CD14-positive monocyte (primary cell): ENCODE data around the gene CHD6. TPM values are rescaled to one million over a fixed set of nuclear protein-coding genes. Genes with fewer than 3 reads are reported as not detected.

ENCODE experiments used
- DNase-seq, 3 donors: peaks; one replicate each; pipeline ENCODE4 v3.0.0-alpha.2; 2011 to 2022
- H2AFZ ChIP-seq: 2 replicates; pipeline ENCODE4 v1.6.0; 2012; ENCODE audit warnings: mild to moderate bottlenecking, low read depth, low read length, inconsistent platforms; ENCODE audit not compliant: insufficient read depth, poor library complexity, severe bottlenecking
- H3K27ac ChIP-seq, 2 donors: 1 replicate in 1 of 2; 2 replicates in 1 of 2; pipeline ENCODE4 v1.5.1; 2012 to 2013; ENCODE audit warnings: low read length in 2 of 2, control low read depth in 1 of 2, inconsistent platforms in 1 of 2, low read depth in 1 of 2, mild to moderate bottlenecking in 1 of 2
- H3K27me3 ChIP-seq, 2 donors: one replicate each; pipeline versions ENCODE4 v1.6.0 to v1.6.1; 2011 to 2013; ENCODE audit warnings: low read length in 2 of 2; ENCODE audit not compliant: control insufficient read depth in 2 of 2, insufficient read depth in 2 of 2
- H3K36me3 ChIP-seq, 2 donors: replicated peaks in 1 of 2; 1 replicate in 1 of 2; 2 replicates in 1 of 2; pipeline versions ENCODE4 v1.5.1 to v1.6.1; 2012 to 2013; ENCODE audit warnings: low read length in 2 of 2, control low read depth in 1 of 2, inconsistent platforms in 1 of 2, mild to moderate bottlenecking in 1 of 2; ENCODE audit not compliant: insufficient read depth in 2 of 2, control insufficient read depth in 1 of 2
- H3K4me1 ChIP-seq, 2 donors: 1 replicate in 1 of 2; 2 replicates in 1 of 2; pipeline versions ENCODE4 v1.5.1 to v1.6.1; 2012 to 2013; ENCODE audit warnings: low read length in 2 of 2, control low read depth in 1 of 2, inconsistent platforms in 1 of 2, mild to moderate bottlenecking in 1 of 2, moderate library complexity in 1 of 2; ENCODE audit not compliant: insufficient read depth in 2 of 2, control insufficient read depth in 1 of 2
- H3K4me2 ChIP-seq: replicated peaks from 2 replicates; pipeline ENCODE3; 2012; ENCODE audit warnings: low read length, moderate library complexity, mild to moderate bottlenecking; ENCODE audit not compliant: poor library complexity, severe bottlenecking; ENCODE audit errors: extremely low read depth
- H3K4me3 ChIP-seq, 3 experiments: fragments of 200-600 bp in 1 of 3; sonication (generic) in 1 of 3; replicated peaks in 1 of 3; 1 replicate in 2 of 3; 2 replicates in 1 of 3; pipeline ENCODE4 v1.5.1; 2011 to 2013; ENCODE audit warnings: low read length in 3 of 3, mild to moderate bottlenecking in 3 of 3, control low read depth in 2 of 3, low read depth in 2 of 3, inconsistent platforms in 1 of 3, moderate library complexity in 1 of 3
- H3K79me2 ChIP-seq: 2 replicates; pipeline ENCODE4 v1.6.0; 2012; ENCODE audit warnings: mild to moderate bottlenecking, control low read depth, inconsistent platforms, low read length, moderate library complexity; ENCODE audit not compliant: insufficient read depth
- H3K9ac ChIP-seq: 2 replicates; pipeline ENCODE4 v1.6.0; 2017; ENCODE audit warnings: low read length, mild to moderate bottlenecking; ENCODE audit not compliant: insufficient read depth, poor library complexity, severe bottlenecking
- H3K9me3 ChIP-seq, 2 donors: replicated peaks in 1 of 2; 1 replicate in 1 of 2; 2 replicates in 1 of 2; pipeline versions ENCODE4 v1.5.1 to v1.6.1; 2012 to 2013; ENCODE audit warnings: low read length in 2 of 2, control low read depth in 1 of 2; ENCODE audit not compliant: control insufficient read depth in 1 of 2, insufficient read depth in 1 of 2
- H4K20me1 ChIP-seq: 2 replicates; pipeline ENCODE4 v1.6.0; 2012; ENCODE audit warnings: mild to moderate bottlenecking, low read length, control low read depth, moderate library complexity; ENCODE audit not compliant: insufficient read depth
- H3K27ac Mint-ChIP-seq, 7 donors: one replicate each; pipeline ENCODE4 v1.8.0; 2020; ENCODE audit warnings: mild to moderate bottlenecking in 7 of 7, mixed read lengths in 7 of 7, moderate library complexity in 6 of 7, inconsistent platforms in 2 of 7
- H3K27me3 Mint-ChIP-seq, 3 donors: one replicate each; pipeline ENCODE4 v1.8.0; 2021 to 2022; ENCODE audit warnings: low read depth in 3 of 3, mild to moderate bottlenecking in 3 of 3, mixed read lengths in 3 of 3, moderate library complexity in 3 of 3, inconsistent platforms in 1 of 3
- H3K36me3 Mint-ChIP-seq, 2 donors: one replicate each; pipeline ENCODE4 v1.8.0; 2020; ENCODE audit warnings: mixed read lengths in 2 of 2, inconsistent platforms in 1 of 2, mild to moderate bottlenecking in 1 of 2
- H3K4me1 Mint-ChIP-seq: one replicate; pipeline ENCODE4 v1.8.0; 2020; ENCODE audit warnings: mild to moderate bottlenecking, mixed read lengths
- H3K4me3 Mint-ChIP-seq, 2 donors: one replicate each; pipeline ENCODE4 v1.8.0; 2020; ENCODE audit warnings: mild to moderate bottlenecking in 2 of 2, mixed read lengths in 2 of 2, moderate library complexity in 1 of 2
- H3K9me3 Mint-ChIP-seq, 7 donors: one replicate each; pipeline ENCODE4 v1.8.0; 2020 to 2022; ENCODE audit warnings: mixed read lengths in 7 of 7, mild to moderate bottlenecking in 6 of 7, moderate library complexity in 6 of 7, inconsistent platforms in 2 of 7
- CTCF ChIP-seq: fragments of 200-600 bp; IDR thresholded peaks from one replicate; pipeline ENCODE4 v1.8.0; 2022; ENCODE audit warnings: antibody characterized with exemption, mild to moderate bottlenecking
- WGBS: methylation state at CpG from one replicate; pipeline ENCODE4 v1.1.5; 2013; ENCODE audit warnings: missing lambda C conversion rate; ENCODE audit not compliant: insufficient coverage; 5-methylcytosine and 5-hydroxymethylcytosine counted together
- intact Hi-C, 2 donors: fragments of 100-400 bp; cut with micrococcal nuclease; formaldehyde crosslinking; loops; one replicate each; pipeline versions ENCODE4 v1.15.0 to v1.15.1; 2023
- polyA plus RNA-seq, 3 donors: library from polyadenylated mRNA; depleted of rRNA in 1 of 3; unstranded in 2 of 3; stranded (reverse) in 1 of 3; fragments of 300-500 nt in 2 of 3; fragments of >200 nt in 1 of 3; fragmentation: Illumina TruSeq in 2 of 3; gene quantifications; 1 replicate in 2 of 3; 2 replicates in 1 of 3; pipeline ENCODE4 v1.2.3, GENCODE V29; 2012 to 2021

Gene CHD6
- polyA plus RNA-seq, 3 donors, result 12.9 to 19.6 (median 13.0) TPM

- peaks cover 38% of the 10 kb centered on the region for H3K79me2 ChIP-seq
- H3K9ac ChIP-seq, result peak overlapping the region; percentile 85
- Mint-ChIP-seq H3K4me3 (peak overlapping the region; percentile 85 to 90), H3K36me3 (no peaks in the 10 kb centered on the region), H3K4me1 (peaks cover 39% of the 10 kb centered on the region), H3K9me3 (no peaks in the 10 kb centered on the region), H3K27ac (peak overlapping the region in 2 of 7 donors; percentile 69 to 79), H3K27me3 (peaks cover 7 to 14% (median 10%) of the 10 kb centered on the region in 3 donors)
- DNase-seq, result no peak
- no peaks in the 10 kb centered on the region for H3K36me3 ChIP-seq
- no peak overlapping the region for H3K27ac ChIP-seq
- H4K20me1 ChIP-seq, result peaks cover 32% of the 10 kb centered on the region
- intact Hi-C loops, result loop anchor here (2.0 to 10.0 kb wide), 2 partner anchors 14 to 76 kb away; no protein-coding TSS in a partner anchor
- H3K4me2 ChIP-seq, result peak overlapping the region; percentile 75
- no peak for TF ChIP-seq CTCF
- H2AFZ ChIP-seq, result peak overlapping the region; percentile 78
- H3K27me3 ChIP-seq, result no peaks in the 10 kb centered on the region
- peak overlapping the region; percentile 38 to 81 (median 55) for H3K4me3 ChIP-seq
- no peaks in the 10 kb centered on the region for H3K9me3 ChIP-seq
- H3K4me1 ChIP-seq, result peaks cover 36 to 42% of the 10 kb centered on the region in 2 donors
- WGBS, result 8% methylated on average over 29 of the region's 30 CpGs
These were observed 682 bp upstream of the CHD6 start for GRCh38 chr20:41618807-41619311.

DNA sequence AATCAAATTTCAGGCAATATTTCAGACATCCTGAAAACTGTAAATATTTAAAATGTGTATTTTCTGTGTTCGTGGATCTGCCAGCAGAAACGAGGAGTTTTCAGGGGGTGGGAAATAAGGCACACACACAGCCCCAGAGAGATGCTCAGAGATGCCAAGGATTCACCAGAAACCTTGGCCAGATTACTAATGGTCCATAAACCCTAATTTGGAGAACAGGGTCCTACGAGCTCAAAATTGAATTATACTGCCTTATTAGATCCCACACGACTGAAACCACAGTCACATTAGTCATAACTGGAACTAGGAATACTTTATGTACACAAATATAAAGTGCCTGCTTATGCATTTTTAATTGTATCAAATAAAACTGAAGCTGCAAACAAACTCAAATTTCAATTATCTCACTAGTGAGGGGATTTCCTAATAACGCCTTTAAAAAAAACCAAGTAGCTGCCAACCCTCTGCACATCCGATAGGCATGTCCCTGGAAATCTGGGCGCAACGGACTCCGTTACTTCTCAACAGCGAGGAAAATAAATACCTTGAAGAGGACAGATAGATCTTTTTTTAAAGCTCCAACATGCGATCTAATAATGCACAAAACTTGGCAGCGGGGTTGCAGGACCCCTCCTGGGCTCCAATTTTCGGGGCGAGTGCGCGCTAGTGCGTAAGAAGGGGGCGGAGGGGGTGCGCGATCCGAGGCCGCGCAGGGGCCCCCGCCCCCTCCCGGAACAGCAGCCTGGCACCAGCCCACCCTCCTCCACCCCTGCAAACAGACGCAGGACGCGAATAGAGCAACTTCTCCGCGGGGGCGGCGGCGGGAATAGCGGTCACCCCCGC lies 897 bp downstream of the CHD6 start:
- Mint-ChIP-seq H3K9me3 (peaks cover 0 to 2% (median 0%) of the 10 kb centered on the region in 7 donors), H3K36me3 (no peaks in the 10 kb centered on the region), H3K4me1 (peaks cover 34% of the 10 kb centered on the region), H3K4me3 (peak overlapping the region; percentile 86 to 94), H3K27ac (peak overlapping the region; percentile 14 to 90 (median 77)), H3K27me3 (peaks cover 7 to 14% (median 10%) of the 10 kb centered on the region in 3 donors)
- H4K20me1 ChIP-seq, result peaks cover 46% of the 10 kb centered on the region
- H3K79me2 ChIP-seq, result peaks cover 54% of the 10 kb centered on the region
- 9% methylated on average over 16 of the region's 35 CpGs for WGBS
- peak overlapping the region; percentile 85 for H3K9ac ChIP-seq
- peak overlapping the region; percentile 66 to 81 (median 74) for H3K4me3 ChIP-seq
- H3K27me3 ChIP-seq, result no peaks in the 10 kb centered on the region
- TF ChIP-seq CTCF, result no peak
- peak overlapping the region; percentile 56 for H2AFZ ChIP-seq
- H3K4me2 ChIP-seq, result peak overlapping the region; percentile 75
- DNase-seq, result peak in 1 of 3 donors; percentile 9
- peaks cover 32% of the 10 kb centered on the region in 2 donors for H3K4me1 ChIP-seq
- intact Hi-C loops, result loop anchor here in 1 of 2 donors (10.0 kb wide), 1 partner anchor 78 kb away; no protein-coding TSS in a partner anchor
- H3K9me3 ChIP-seq, result no peaks in the 10 kb centered on the region
- H3K36me3 ChIP-seq, result no peaks in the 10 kb centered on the region
- peak overlapping the region in 1 of 2 donors; percentile 6 for H3K27ac ChIP-seq
